Measurements from ENCODE around the gene LGI4.

LGI4 gene

GRCh38 chr19:35119578-35120155 lies 15.2 kb downstream of the LGI4 start:
- no peaks in the 10 kb centered on the region for H3K79me2 ChIP-seq (ENCODE audit: control insufficient read depth, low read length)
- no peak overlapping the region for H3K4me2 ChIP-seq (ENCODE audit: low read length)
- peaks cover 15% of the 10 kb centered on the region for H3K4me1 ChIP-seq (ENCODE audit: control insufficient read depth, low read length)

GRCh38 chr19:35119091-35119490 lies 15.8 kb downstream of the LGI4 start:
- no peak overlapping the region for H3K4me2 ChIP-seq (ENCODE audit: low read length)
- no peaks in the 10 kb centered on the region; the same call in 1 of the 2 replicates for H4K20me1 ChIP-seq (ENCODE audit: control insufficient read depth, insufficient read depth, low read depth, low read length)
- TF ChIP-seq EZH2phosphoT487 (IDR thresholded peaks at IDR 0.05; ENCODE audit: borderline replicate concordance, low read length) (no peak), CTCF (IDR thresholded peaks at IDR 0.05; ENCODE audit: low read depth, low read length, poor library complexity, severe bottlenecking) (no peak)
- no peaks in the 10 kb centered on the region for H3K9me3 ChIP-seq (ENCODE audit: control insufficient read depth, insufficient read depth, low read length)
- H3K9me2 ChIP-seq (replicated peaks; ENCODE audit: control insufficient read depth, low read length): no peaks in the 10 kb centered on the region
- H3K4me3 ChIP-seq (ENCODE audit: low read length): no peak overlapping the region
- peaks cover 13% of the 10 kb centered on the region for H3K4me1 ChIP-seq (ENCODE audit: control insufficient read depth, low read length)
- no peaks in the 10 kb centered on the region for H3K36me3 ChIP-seq (ENCODE audit: control insufficient read depth, low read length)
- no peaks in the 10 kb centered on the region for H3F3A ChIP-seq (ENCODE audit: control insufficient read depth, insufficient read depth)
- H3K27ac ChIP-seq (ENCODE audit: low read depth, low read length): no peak overlapping the region
- peaks cover 4% of the 10 kb centered on the region for H3K27me3 ChIP-seq (ENCODE audit: control insufficient read depth, low read length)
- no peaks in the 10 kb centered on the region for H3K79me2 ChIP-seq (ENCODE audit: control insufficient read depth, low read length)

More at GRCh38 chr19:35119578-35120155, 15.2 kb downstream of the LGI4 start:
- TF ChIP-seq CTCF (IDR thresholded peaks at IDR 0.05; ENCODE audit: low read depth, low read length, poor library complexity, severe bottlenecking) (no peak), EZH2phosphoT487 (IDR thresholded peaks at IDR 0.05; ENCODE audit: borderline replicate concordance, low read length) (no peak)
- H3K4me3 ChIP-seq (ENCODE audit: low read length): no peak overlapping the region
- peaks cover 7% of the 10 kb centered on the region for H3K27me3 ChIP-seq (ENCODE audit: control insufficient read depth, low read length)
- H3K36me3 ChIP-seq (ENCODE audit: control insufficient read depth, low read length): no peaks in the 10 kb centered on the region
- H3K9me3 ChIP-seq (ENCODE audit: control insufficient read depth, insufficient read depth, low read length): no peaks in the 10 kb centered on the region
- no peaks in the 10 kb centered on the region for H3F3A ChIP-seq (ENCODE audit: control insufficient read depth, insufficient read depth)
- H4K20me1 ChIP-seq (ENCODE audit: control insufficient read depth, insufficient read depth, low read depth, low read length): no peaks in the 10 kb centered on the region; the same call in 1 of the 2 replicates
- no peak overlapping the region for H3K27ac ChIP-seq (ENCODE audit: low read depth, low read length)
- no peaks in the 10 kb centered on the region for H3K9me2 ChIP-seq (replicated peaks; ENCODE audit: control insufficient read depth, low read length)

- Histone ChIP-seq H3K4me1 (ENCODE audit: control insufficient read depth, low read length) (peaks cover 10% of the 10 kb centered on the region), H3K4me2 (ENCODE audit: low read length) (no peak overlapping the region), H3K36me3 (ENCODE audit: control insufficient read depth, low read length) (no peaks in the 10 kb centered on the region), H3F3A (ENCODE audit: control insufficient read depth, insufficient read depth) (no peaks in the 10 kb centered on the region), H3K27ac (ENCODE audit: low read depth, low read length) (no peak overlapping the region), H3K9me2 (replicated peaks; ENCODE audit: control insufficient read depth, low read length) (no peaks in the 10 kb centered on the region), H3K4me3 (ENCODE audit: low read length) (no peak overlapping the region), H3K9me3 (ENCODE audit: control insufficient read depth, insufficient read depth, low read length) (no peaks in the 10 kb centered on the region), H3K27me3 (ENCODE audit: control insufficient read depth, low read length) (no peaks in the 10 kb centered on the region; the same call in 1 of the 2 replicates), H3K79me2 (ENCODE audit: control insufficient read depth, low read length) (no peaks in the 10 kb centered on the region), H4K20me1 (ENCODE audit: control insufficient read depth, insufficient read depth, low read depth, low read length) (no peaks in the 10 kb centered on the region; the same call in 1 of the 2 replicates)
- TF ChIP-seq CTCF (IDR thresholded peaks at IDR 0.05; ENCODE audit: low read depth, low read length, poor library complexity, severe bottlenecking): no peak
- TF ChIP-seq EZH2phosphoT487 (IDR thresholded peaks at IDR 0.05; ENCODE audit: borderline replicate concordance, low read length): no peak
Observed at GRCh38 chr19:35118268-35119020, 16.4 kb downstream of the LGI4 start.

Measured in DOHH2 (cell line).